Muscle of leg (tissue), 11 donors: ENCODE data around the gene ULBP1. TPM values are rescaled to one million over a fixed set of nuclear protein-coding genes. Genes with fewer than 3 reads are reported as not detected.
"Not testable (repeated sequence)": the region's sequence is repeated elsewhere in the genome, so short reads cannot be mapped to it uniquely, and the experiment has no call there.

Experiments used
- DNase-seq: peaks from one replicate; pipeline ENCODE4 v3.0.0; 2013
- H3K27ac ChIP-seq: one replicate; pipeline ENCODE4 v1.5.1; 2013; ENCODE audit warnings: mild to moderate bottlenecking, low read length, control low read depth
- H3K27me3 ChIP-seq: one replicate; pipeline ENCODE4 v1.6.1; 2013; ENCODE audit warnings: low read length; ENCODE audit not compliant: control insufficient read depth, insufficient read depth
- H3K36me3 ChIP-seq: one replicate; pipeline ENCODE4 v1.6.1; 2013; ENCODE audit warnings: low read length; ENCODE audit not compliant: control insufficient read depth, insufficient read depth
- H3K4me1 ChIP-seq: one replicate; pipeline ENCODE4 v1.6.1; 2013; ENCODE audit warnings: low read length; ENCODE audit not compliant: control insufficient read depth, insufficient read depth
- H3K4me3 ChIP-seq: one replicate; pipeline ENCODE4 v1.5.1; 2013; ENCODE audit warnings: low read length, control low read depth
- H3K9me3 ChIP-seq: replicated peaks from 2 replicates; pipeline ENCODE4 v1.6.1; 2013; ENCODE audit warnings: low read depth, low read length; ENCODE audit not compliant: control insufficient read depth
- WGBS: methylation state at CpG from one replicate; pipeline ENCODE4 v1.1.5; 2013; ENCODE audit warnings: missing lambda C conversion rate; ENCODE audit not compliant: insufficient coverage; 5-methylcytosine and 5-hydroxymethylcytosine counted together
- polyA plus RNA-seq, 8 donors: library from polyadenylated mRNA; unstranded; fragments of 120-200 nt; gene quantifications; one replicate each; pipeline versions ENCODE4 v1.2.1 to v1.2.3, GENCODE V29; 2013; ENCODE audit warnings: inconsistent platforms in 1 of 8, low replicate concordance in 1 of 8; ENCODE audit not compliant: insufficient read length in 8 of 8, insufficient read depth in 1 of 8
- total RNA-seq: library from RNA; stranded (reverse); fragments of 120-200 nt; gene quantifications from one replicate; pipeline ENCODE4 v1.2.4, GENCODE V29; 2013

Gene ULBP1
- total and polyA plus RNA-seq, 9 donors = 0.13 to 0.71 (median 0.39) TPM

DNA sequence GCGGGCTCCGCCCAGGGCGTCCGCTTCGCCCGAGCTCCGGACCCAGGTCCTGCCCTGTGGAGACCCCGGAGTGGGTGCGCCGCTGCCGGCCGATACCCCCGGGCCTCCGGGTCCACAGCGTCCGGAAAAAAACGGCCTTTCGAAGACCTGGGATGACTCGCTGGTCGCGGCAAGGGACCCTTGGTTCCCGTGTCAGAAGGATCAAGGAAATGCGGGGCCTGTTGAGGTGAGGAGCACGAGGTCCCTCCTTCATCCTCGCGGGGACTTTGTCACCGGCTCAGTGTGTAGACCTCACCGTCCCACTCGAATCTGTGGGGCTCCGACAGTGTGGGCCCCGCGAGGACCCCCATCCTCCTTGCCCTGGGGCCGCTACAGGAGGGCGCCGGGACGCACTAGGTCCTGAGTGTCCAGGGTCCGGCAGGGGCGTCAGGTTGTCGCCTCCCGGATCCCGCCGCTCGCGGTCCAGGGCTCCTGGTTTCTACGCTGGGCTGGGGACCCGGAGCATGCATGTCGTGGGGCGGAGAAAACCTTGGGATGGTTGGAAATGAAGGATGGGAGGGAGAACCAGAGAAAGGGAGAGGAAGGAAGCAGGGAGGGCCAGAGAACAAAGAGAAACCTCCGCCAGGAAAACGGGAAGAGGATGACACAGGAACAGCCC is 51.0 kb downstream of the ULBP1 start:
- H3K27me3 ChIP-seq = peaks cover 63% of the 10 kb centered on the region
- not testable (repeated sequence) for H3K4me3 ChIP-seq, H3K4me1 ChIP-seq, DNase-seq, H3K9me3 ChIP-seq, H3K36me3 ChIP-seq, H3K27ac ChIP-seq
- no CpG with 5 or more reads among the region's 50 CpGs for WGBS

DNA sequence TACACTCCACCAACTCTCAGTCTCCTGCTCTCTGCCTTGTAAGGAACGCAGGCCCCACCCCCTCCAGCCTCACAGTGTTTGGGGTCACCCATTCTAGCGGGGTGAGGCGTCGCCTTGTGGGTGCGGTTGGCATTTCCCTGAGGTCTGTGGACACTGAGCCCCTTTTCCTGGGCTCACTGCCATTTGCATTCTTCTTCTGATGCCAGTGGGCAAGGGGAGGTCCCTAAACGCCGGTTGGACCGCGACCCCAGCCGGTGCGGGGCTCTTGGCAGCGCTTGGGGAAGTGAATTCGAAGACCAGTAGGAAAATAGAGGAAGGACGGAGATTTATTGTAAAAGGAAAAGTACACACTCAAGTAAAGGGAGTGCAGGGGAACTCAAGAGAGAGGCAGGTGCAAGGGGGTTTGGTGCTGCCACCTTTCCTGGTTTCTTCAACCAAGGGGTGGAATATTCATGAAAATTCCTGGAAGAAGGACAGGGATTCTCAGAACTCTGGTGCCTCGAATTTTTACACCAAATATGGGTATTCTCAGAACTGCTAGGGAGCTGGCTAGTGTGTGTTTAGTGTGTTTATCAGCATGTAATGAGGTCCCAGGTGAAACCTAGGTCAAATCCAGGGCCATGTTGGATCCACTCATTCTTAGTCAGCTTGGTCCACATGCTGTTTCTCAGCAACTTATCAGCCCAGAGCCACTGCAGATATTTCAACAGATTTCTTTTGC is 51.7 kb downstream of the ULBP1 start:
- WGBS = 3% methylated on average over 6 of the region's 15 CpGs
- H3K27me3 ChIP-seq = peaks cover 57% of the 10 kb centered on the region
- not testable (repeated sequence) for DNase-seq, H3K4me1 ChIP-seq, H3K4me3 ChIP-seq, H3K36me3 ChIP-seq, H3K9me3 ChIP-seq, H3K27ac ChIP-seq

DNA sequence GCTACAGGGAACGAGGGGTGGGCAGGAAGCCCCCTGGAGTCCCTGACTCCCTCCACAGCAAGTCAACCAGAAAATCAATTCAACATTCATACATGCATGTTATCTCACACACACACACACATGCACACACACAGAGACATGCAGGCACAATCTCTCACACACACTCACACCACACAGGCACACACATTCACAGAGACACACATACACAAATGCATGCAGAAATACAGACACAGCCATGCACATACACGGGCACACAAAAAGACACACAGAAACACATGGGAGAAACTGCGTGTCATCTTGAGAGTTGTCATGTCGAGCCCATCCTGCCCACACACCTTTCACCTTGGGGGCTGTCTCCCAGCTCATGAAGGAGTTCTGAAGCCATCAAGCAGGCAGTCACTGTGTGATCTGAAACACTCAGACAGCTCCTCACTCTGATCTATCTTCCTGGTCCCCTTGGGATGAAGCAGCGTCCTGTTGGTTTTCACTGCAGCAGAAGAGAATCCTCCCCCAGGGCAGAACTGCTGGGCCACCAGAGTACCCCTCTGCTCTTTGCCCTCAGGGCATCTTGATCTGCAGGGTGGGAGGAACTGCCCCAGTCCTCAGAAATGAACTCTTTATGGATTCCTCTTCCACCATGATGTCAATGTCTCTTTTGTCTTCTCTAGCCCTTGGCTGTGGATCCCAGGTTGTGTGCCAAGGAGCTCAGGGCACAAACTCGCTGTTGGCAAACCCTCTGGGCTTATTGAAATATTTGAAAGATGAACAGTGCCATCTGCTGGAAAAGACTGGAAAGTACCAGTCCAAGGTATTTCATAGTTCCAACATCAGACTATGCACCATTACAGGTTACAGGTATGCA is 52.8 kb downstream of the ULBP1 start:
- Histone ChIP-seq H3K4me1 (no peaks in the 10 kb centered on the region), H3K9me3 (no peaks in the 10 kb centered on the region), H3K4me3 (no peak overlapping the region), H3K27ac (no peak overlapping the region), H3K36me3 (no peaks in the 10 kb centered on the region), H3K27me3 (peaks cover 54% of the 10 kb centered on the region)
- 35% methylated on average over 4 of the region's 6 CpGs for WGBS
- peak; percentile 77 for DNase-seq

DNA sequence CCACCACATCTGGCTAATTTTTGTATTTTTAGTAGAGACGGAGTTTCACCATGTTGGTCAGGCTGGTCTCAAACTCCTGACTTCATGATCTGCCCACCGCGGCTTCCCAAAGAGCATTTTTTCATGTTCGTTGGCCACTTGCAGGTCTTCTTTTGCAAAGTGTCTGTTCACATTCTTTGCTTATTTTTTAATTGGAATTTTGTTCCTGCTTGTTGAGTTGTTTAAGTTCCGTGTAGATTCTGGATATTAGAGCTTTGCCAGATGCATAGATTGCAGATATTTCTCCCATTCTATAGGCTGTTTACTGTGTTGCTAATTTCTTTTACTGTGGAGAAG is 53.4 kb downstream of the ULBP1 start:
- H3K27me3 ChIP-seq = peaks cover 52% of the 10 kb centered on the region
- H3K27ac ChIP-seq, DNase-seq, H3K4me1 ChIP-seq, H3K4me3 ChIP-seq, H3K36me3 ChIP-seq, H3K9me3 ChIP-seq: not testable (repeated sequence)
- WGBS = 7% methylated on average over 3 of the region's 5 CpGs

DNA sequence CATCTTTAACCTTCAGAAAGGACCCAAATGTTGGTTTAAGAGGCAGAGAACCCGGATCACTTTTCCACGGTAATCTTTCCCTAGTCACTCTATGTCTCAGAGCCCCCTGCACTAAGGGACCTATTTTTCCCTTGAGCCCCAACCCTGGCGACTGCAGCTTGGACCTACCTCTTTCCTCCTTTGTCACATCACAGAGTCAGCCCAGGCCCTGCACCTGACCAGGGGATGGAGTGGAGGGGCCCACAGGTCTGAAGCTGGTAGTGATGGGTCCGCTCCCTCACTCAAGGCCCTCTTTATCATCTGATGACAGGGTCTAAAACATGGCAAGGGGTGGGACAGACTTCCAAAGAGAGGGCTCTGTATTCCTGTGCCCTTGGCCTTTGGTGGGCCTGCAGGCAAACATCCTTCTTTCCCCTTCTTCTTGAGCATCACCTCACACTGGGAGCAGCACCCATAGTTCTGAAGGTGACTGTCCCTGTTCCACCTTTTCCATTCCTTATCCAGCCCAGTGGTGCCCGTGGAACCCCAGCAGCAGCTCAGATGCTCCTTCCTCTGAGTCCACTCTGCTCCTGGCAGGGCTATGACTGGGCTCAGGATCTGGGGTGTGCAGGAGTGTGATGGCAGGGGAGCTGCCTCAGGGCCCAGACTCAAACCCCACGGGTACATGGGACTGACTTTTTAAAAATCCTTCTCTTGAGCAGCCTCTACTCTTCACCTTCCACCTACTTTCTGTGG is 55.3 kb downstream of the ULBP1 start:
- no peak for DNase-seq
- H3K9me3 ChIP-seq = no peaks in the 10 kb centered on the region
- no peaks in the 10 kb centered on the region for H3K36me3 ChIP-seq
- no peaks in the 10 kb centered on the region for H3K4me1 ChIP-seq
- 24% methylated on average over 2 of the region's 6 CpGs for WGBS
- H3K27me3 ChIP-seq = peaks cover 43% of the 10 kb centered on the region
- no peak overlapping the region for H3K4me3 ChIP-seq
- no peak overlapping the region for H3K27ac ChIP-seq

DNA sequence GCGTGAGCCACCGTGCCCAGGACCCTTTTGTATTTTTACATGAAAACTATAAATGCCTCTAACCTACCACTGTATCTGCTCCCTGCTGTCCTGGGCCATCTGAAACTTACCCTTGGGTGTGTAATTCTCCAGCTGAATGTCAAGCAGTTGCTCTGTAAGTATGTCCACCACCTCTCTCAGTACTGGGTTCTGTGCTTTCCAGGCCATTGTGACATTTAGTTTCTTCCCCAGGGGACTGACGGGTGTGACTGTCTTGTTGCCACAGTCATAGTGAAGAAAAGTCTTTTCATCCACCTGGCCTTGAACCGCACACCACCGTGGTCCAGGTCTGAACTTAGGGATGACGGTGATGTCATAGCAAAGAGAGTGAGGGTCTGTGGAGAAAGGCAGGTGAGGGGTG is 58.1 kb downstream of the ULBP1 start:
- Histone ChIP-seq H3K4me1 (peaks cover 12% of the 10 kb centered on the region), H3K27me3 (peaks cover 44% of the 10 kb centered on the region)
- H3K36me3 ChIP-seq, DNase-seq, H3K9me3 ChIP-seq, H3K27ac ChIP-seq, H3K4me3 ChIP-seq: not testable (repeated sequence)
- no CpG with 5 or more reads among the region's 6 CpGs for WGBS

Other genes starting within 250 kb of the ULBP1 start
- gene LATS1, start 245.8 kb upstream of the ULBP1 start, total RNA-seq = 21.8 TPM
- 10 to 100 TPM; 11.6 to 21.8 (median 16.7) TPM for gene LATS1, start 245.8 kb upstream of the ULBP1 start, polyA plus RNA-seq
- gene NUP43, start 217.4 kb upstream of the ULBP1 start, total RNA-seq = 19.9 TPM
- gene NUP43, start 217.4 kb upstream of the ULBP1 start, polyA plus RNA-seq = 10 to 100 TPM; 17.5 to 24.9 (median 19.5) TPM
- 59.1 TPM for gene PCMT1, start 214.2 kb upstream of the ULBP1 start, total RNA-seq
- 10 to 100 TPM; 64.0 to 77.9 (median 72.9) TPM for gene PCMT1, start 214.2 kb upstream of the ULBP1 start, polyA plus RNA-seq
- 16.0 TPM for gene LRP11, start 99.6 kb upstream of the ULBP1 start, total RNA-seq
- gene LRP11, start 99.6 kb upstream of the ULBP1 start, polyA plus RNA-seq = 10 to 100 TPM; 17.0 to 29.5 (median 23.2) TPM
- 0.89 TPM for gene RAET1E, start 65.8 kb upstream of the ULBP1 start, total RNA-seq
- 1 to 10 TPM in 3 of 8 donors, under 1 TPM in 5; 0.35 to 3.4 (median 0.89) TPM for gene RAET1E, start 65.8 kb upstream of the ULBP1 start, polyA plus RNA-seq
- 0.09 TPM for gene RAET1G, start 40.8 kb upstream of the ULBP1 start, total RNA-seq
- under 1 TPM in 7 of 8 donors, not detected in 1; 0.13 to 0.27 (median 0.19) TPM for gene RAET1G, start 40.8 kb upstream of the ULBP1 start, polyA plus RNA-seq
- 0.27 TPM for gene ULBP2, start 21.9 kb upstream of the ULBP1 start, total RNA-seq
- under 1 TPM in 7 of 8 donors, not detected in 1; 0.23 to 0.53 (median 0.29) TPM for gene ULBP2, start 21.9 kb upstream of the ULBP1 start, polyA plus RNA-seq
- not detected for gene RAET1L, start 61.6 kb downstream of the ULBP1 start, total RNA-seq
- under 1 TPM in 2 of 8 donors, not detected in 6; 0.14 to 0.37 TPM for gene RAET1L, start 61.6 kb downstream of the ULBP1 start, polyA plus RNA-seq
- gene ULBP3, start 105.2 kb downstream of the ULBP1 start, total RNA-seq = 3.9 TPM
- 1 to 10 TPM; 1.5 to 3.5 (median 2.5) TPM for gene ULBP3, start 105.2 kb downstream of the ULBP1 start, polyA plus RNA-seq
- gene PPP1R14C, start 179.1 kb downstream of the ULBP1 start, total RNA-seq = 30.2 TPM
- 10 to 100 TPM; 25.3 to 47.3 (median 37.6) TPM for gene PPP1R14C, start 179.1 kb downstream of the ULBP1 start, polyA plus RNA-seq